OCI-LY1 (cell line): ENCODE results near the gene NLRP5.

Experiments used
- H2AFZ ChIP-seq: fragments of 200-600 bp; sonication (generic), shearing (Covaris generic); 2 replicates; pipeline ENCODE4 v1.6.0; 2014; ENCODE audit warnings: antibody characterized with exemption, mild to moderate bottlenecking, low read length
- H3F3A ChIP-seq: fragments of 200-600 bp; sonication (generic), shearing (Covaris generic); 2 replicates; pipeline ENCODE4 v1.6.0; 2014; ENCODE audit warnings: mild to moderate bottlenecking, antibody characterized with exemption, low read length, moderate library complexity; ENCODE audit not compliant: insufficient read depth
- H3K27ac ChIP-seq: fragments of 200-600 bp; sonication (generic); 2 replicates; pipeline ENCODE4 v1.5.1; 2014; ENCODE audit warnings: low read length, mixed run types, mild to moderate bottlenecking, low read depth; ENCODE audit not compliant: poor library complexity, severe bottlenecking
- H3K27me3 ChIP-seq: fragments of 200-600 bp; sonication (generic); 2 replicates; pipeline ENCODE4 v1.6.0; 2014; ENCODE audit warnings: antibody characterized with exemption, mild to moderate bottlenecking, low read length, moderate library complexity; ENCODE audit not compliant: insufficient read depth
- H3K36me3 ChIP-seq: fragments of 200-600 bp; sonication (generic); 2 replicates; pipeline ENCODE4 v1.6.1; 2014; ENCODE audit warnings: mild to moderate bottlenecking, antibody characterized with exemption, low read length, moderate library complexity, mixed read lengths; ENCODE audit not compliant: insufficient read depth
- H3K4me1 ChIP-seq: fragments of 200-600 bp; sonication (generic); 2 replicates; pipeline ENCODE4 v1.5.1; 2014; ENCODE audit warnings: mild to moderate bottlenecking, low read length, moderate library complexity; ENCODE audit not compliant: insufficient read depth, severe bottlenecking
- H3K4me2 ChIP-seq: fragments of 200-600 bp; sonication (generic), shearing (Covaris generic); 2 replicates; pipeline ENCODE4 v1.6.1; 2014; ENCODE audit warnings: low read length
- H3K4me3 ChIP-seq: fragments of 200-600 bp; sonication (generic); 2 replicates; pipeline ENCODE4 v1.5.1; 2014; ENCODE audit warnings: low read length, low read depth, mild to moderate bottlenecking, mixed read lengths; ENCODE audit not compliant: poor library complexity, severe bottlenecking
- H3K79me2 ChIP-seq: fragments of 200-600 bp; shearing (Covaris generic); 2 replicates; pipeline ENCODE4 v1.6.1; 2016; ENCODE audit warnings: mixed run types, low read length, mixed read lengths; ENCODE audit not compliant: insufficient read depth
- H3K9ac ChIP-seq: fragments of 200-600 bp; sonication (generic), shearing (Covaris generic); 2 replicates; pipeline ENCODE4 v1.6.1; 2014; ENCODE audit warnings: mild to moderate bottlenecking, low read length, mixed read lengths
- H3K9me2 ChIP-seq: fragments of 200-600 bp; sonication (generic), shearing (Covaris generic); 2 replicates; pipeline ENCODE4 v1.6.1; 2014; ENCODE audit warnings: low read depth, mild to moderate bottlenecking, low read length, mixed read lengths
- H3K9me3 ChIP-seq: fragments of 200-600 bp; shearing (Covaris generic); 2 replicates; pipeline ENCODE4 v1.6.1; 2014; ENCODE audit warnings: low read length, mixed read lengths
- H4K20me1 ChIP-seq: fragments of 200-600 bp; sonication (generic), shearing (Covaris generic); 2 replicates; pipeline ENCODE4 v1.6.0; 2016; ENCODE audit warnings: mild to moderate bottlenecking, low read length; ENCODE audit not compliant: insufficient read depth
- EZH2 ChIP-seq: fragments of 200-600 bp; sonication (generic), shearing (Covaris generic); IDR thresholded peaks from 2 replicates; pipeline ENCODE4 v1.8.0; 2017; ENCODE audit warnings: borderline replicate concordance, mixed run types, mild to moderate bottlenecking, antibody characterized with exemption, low read length, moderate library complexity, mixed read lengths
- TF ChIP-seq, protein P1 (sequence below): fragments of 200-600 bp; sonication (generic), shearing (Covaris generic); IDR thresholded peaks from 2 replicates; pipeline ENCODE4 v1.5.1; 2017; ENCODE audit warnings: mild to moderate bottlenecking, antibody characterized with exemption, low read length, moderate library complexity, mixed read lengths

NLRP5 gene

DNA sequence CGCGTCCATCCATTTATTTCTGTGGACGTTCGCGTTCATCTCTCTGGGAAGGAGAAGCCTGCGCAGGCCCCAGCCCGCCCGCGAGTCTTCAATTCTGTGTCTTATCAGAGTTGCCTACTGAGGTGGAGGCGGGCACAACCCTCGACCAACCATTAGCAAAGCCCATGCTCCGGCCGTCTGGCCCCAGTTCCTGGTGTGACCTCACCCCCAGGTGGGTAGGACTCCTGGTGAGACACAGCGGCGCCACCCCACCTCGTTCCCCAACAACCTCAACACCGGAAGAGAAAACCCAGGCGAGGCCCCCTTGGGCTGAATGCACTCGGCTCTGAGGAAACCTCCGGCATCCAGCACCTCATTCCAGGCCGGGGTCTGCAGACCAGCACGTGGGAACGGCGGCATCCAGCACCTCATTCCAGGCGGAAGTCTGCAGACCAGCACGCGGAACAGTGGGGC lies 119.8 kb downstream of the NLRP5 start:
- Histone ChIP-seq H4K20me1 (no peaks in the 10 kb centered on the region), H3K4me3 (no peak overlapping the region), H3F3A (no peaks in the 10 kb centered on the region), H2AFZ (no peak overlapping the region), H3K27me3 (no peaks in the 10 kb centered on the region), H3K4me2 (no peak overlapping the region), H3K4me1 (peaks cover 20% of the 10 kb centered on the region), H3K27ac (no peak overlapping the region), H3K79me2 (peaks cover 5% of the 10 kb centered on the region; the same call in 1 of the 2 replicates), H3K9me2 (no peaks in the 10 kb centered on the region), H3K9ac (no peak overlapping the region), H3K9me3 (no peaks in the 10 kb centered on the region), H3K36me3 (peaks cover 11% of the 10 kb centered on the region)
- TF ChIP-seq, protein P1, sequence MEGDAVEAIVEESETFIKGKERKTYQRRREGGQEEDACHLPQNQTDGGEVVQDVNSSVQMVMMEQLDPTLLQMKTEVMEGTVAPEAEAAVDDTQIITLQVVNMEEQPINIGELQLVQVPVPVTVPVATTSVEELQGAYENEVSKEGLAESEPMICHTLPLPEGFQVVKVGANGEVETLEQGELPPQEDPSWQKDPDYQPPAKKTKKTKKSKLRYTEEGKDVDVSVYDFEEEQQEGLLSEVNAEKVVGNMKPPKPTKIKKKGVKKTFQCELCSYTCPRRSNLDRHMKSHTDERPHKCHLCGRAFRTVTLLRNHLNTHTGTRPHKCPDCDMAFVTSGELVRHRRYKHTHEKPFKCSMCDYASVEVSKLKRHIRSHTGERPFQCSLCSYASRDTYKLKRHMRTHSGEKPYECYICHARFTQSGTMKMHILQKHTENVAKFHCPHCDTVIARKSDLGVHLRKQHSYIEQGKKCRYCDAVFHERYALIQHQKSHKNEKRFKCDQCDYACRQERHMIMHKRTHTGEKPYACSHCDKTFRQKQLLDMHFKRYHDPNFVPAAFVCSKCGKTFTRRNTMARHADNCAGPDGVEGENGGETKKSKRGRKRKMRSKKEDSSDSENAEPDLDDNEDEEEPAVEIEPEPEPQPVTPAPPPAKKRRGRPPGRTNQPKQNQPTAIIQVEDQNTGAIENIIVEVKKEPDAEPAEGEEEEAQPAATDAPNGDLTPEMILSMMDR = no peak
- TF ChIP-seq EZH2 = no peak

DNA sequence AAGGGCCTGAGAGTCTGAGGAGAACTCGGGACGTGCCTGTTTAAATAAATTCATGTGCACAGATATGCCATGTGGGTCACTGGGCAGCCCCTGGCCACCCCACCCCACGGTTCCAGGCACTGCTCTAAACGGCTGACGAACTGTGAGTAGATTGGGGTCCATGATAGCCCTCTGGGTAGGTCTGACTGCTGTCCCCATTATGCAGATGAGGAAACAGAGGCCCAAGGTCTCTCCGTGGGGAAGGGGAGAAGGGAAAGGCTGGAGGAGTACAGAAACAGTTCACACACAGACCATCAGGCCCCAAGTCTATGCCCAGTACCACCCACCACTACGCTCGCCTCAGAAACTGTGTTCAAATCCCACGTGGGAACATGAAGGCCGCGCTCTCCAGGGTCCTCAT lies 120.4 kb downstream of the NLRP5 start:
- peaks cover 5% of the 10 kb centered on the region for H3K36me3 ChIP-seq
- no peak overlapping the region for H2AFZ ChIP-seq
- H3K9ac ChIP-seq = no peak overlapping the region
- H3K27me3 ChIP-seq = no peaks in the 10 kb centered on the region
- H3K4me1 ChIP-seq = peaks cover 26% of the 10 kb centered on the region
- H3F3A ChIP-seq = no peaks in the 10 kb centered on the region
- peaks cover 5% of the 10 kb centered on the region; the same call in 1 of the 2 replicates for H3K79me2 ChIP-seq
- no peak overlapping the region for H3K27ac ChIP-seq
- no peaks in the 10 kb centered on the region for H3K9me3 ChIP-seq
- no peaks in the 10 kb centered on the region for H3K9me2 ChIP-seq
- no peak overlapping the region for H3K4me2 ChIP-seq
- no peak overlapping the region for H3K4me3 ChIP-seq
- TF ChIP-seq EZH2 = no peak
- TF ChIP-seq, protein P1 = no peak
- no peaks in the 10 kb centered on the region for H4K20me1 ChIP-seq

DNA sequence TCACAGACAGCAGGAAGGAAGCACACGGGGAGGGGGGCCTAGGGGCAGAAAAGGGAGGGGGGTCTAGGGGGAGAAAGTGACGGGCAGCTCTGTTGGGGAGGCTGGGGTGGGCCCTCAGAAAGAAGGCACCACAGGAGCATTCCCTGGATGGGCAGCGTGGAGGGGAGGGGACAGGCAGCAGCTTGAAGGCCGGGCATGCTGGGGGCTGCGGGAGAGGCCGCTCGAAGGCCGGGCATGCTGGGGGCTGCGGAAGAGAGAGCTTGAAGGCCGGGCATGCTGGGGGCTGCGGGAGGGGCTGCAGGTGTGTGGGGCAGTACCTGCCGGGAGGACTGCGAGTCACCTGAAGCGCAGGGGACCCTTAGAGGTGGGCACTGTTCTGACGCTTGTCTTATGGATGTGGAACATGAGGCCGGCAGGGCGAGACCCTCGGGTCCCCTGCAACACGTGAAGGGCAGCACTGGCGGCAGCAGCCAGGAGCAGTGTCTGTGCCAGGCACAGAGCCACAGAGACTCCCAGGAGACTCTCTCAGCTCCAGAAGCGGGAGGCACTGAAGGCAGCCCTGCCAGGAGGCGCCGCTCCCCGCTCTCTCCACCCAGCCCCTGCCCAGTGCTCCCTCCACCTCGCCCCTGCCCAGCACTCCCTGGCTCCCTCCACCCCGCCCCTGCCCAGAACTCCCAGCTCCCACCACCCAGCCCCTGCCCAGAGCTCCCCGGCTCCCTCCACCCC lies 121.2 kb downstream of the NLRP5 start:
- Histone ChIP-seq H3K36me3 (no peaks in the 10 kb centered on the region; the same call in 1 of the 2 replicates), H2AFZ (no peak overlapping the region), H3K4me1 (peaks cover 34% of the 10 kb centered on the region), H3K4me3 (no peak overlapping the region), H3F3A (no peaks in the 10 kb centered on the region), H3K9ac (no peak overlapping the region), H3K9me3 (no peaks in the 10 kb centered on the region), H3K4me2 (no peak overlapping the region), H3K9me2 (no peaks in the 10 kb centered on the region), H3K79me2 (peaks cover 5% of the 10 kb centered on the region; the same call in 1 of the 2 replicates), H3K27me3 (no peaks in the 10 kb centered on the region), H4K20me1 (no peaks in the 10 kb centered on the region), H3K27ac (no peak overlapping the region)
- TF ChIP-seq, protein P1 = no peak
- no peak for TF ChIP-seq EZH2
